DOHH2 (cell line): ENCODE measurements around the gene TMPRSS9.

Experiments
- H3F3A ChIP-seq: fragments of 200-600 bp; sonication (generic), shearing (Covaris generic); 2 replicates; pipeline ENCODE4 v1.6.0; 2016; ENCODE audit warnings: antibody characterized with exemption, mild to moderate bottlenecking; ENCODE audit not compliant: control insufficient read depth, insufficient read depth
- H3K27ac ChIP-seq: fragments of 200-600 bp; sonication (generic); 2 replicates; pipeline ENCODE4 v1.5.1; 2014; ENCODE audit warnings: low read depth, mild to moderate bottlenecking, low read length, moderate library complexity
- H3K27me3 ChIP-seq: fragments of 200-600 bp; sonication (generic); 2 replicates; pipeline ENCODE4 v1.6.1; 2014; ENCODE audit warnings: mild to moderate bottlenecking, low read length, mixed read lengths; ENCODE audit not compliant: control insufficient read depth
- H3K36me3 ChIP-seq: fragments of 200-600 bp; sonication (generic); 2 replicates; pipeline ENCODE4 v1.6.1; 2014; ENCODE audit warnings: mild to moderate bottlenecking, low read length, moderate library complexity, mixed read lengths; ENCODE audit not compliant: control insufficient read depth
- H3K4me1 ChIP-seq: fragments of 200-600 bp; sonication (generic); 2 replicates; pipeline ENCODE4 v1.6.1; 2014; ENCODE audit warnings: mild to moderate bottlenecking, low read length, mixed read lengths; ENCODE audit not compliant: control insufficient read depth
- H3K4me2 ChIP-seq: fragments of 200-600 bp; sonication (generic); 2 replicates; pipeline ENCODE4 v1.6.0; 2014; ENCODE audit warnings: mild to moderate bottlenecking, low read length, moderate library complexity
- H3K4me3 ChIP-seq: fragments of 200-600 bp; sonication (generic); 2 replicates; pipeline ENCODE4 v1.5.1; 2014; ENCODE audit warnings: mild to moderate bottlenecking, low read length, mixed read lengths
- H3K79me2 ChIP-seq: fragments of 200-600 bp; sonication (generic); 2 replicates; pipeline ENCODE4 v1.6.1; 2014; ENCODE audit warnings: mild to moderate bottlenecking, low read length, mixed read lengths; ENCODE audit not compliant: control insufficient read depth
- H3K9me2 ChIP-seq: fragments of 200-600 bp; sonication (generic); replicated peaks from 2 replicates; pipeline ENCODE4 v1.6.1; 2014; ENCODE audit warnings: mild to moderate bottlenecking, low read length, mixed read lengths; ENCODE audit not compliant: control insufficient read depth
- H3K9me3 ChIP-seq: fragments of 200-600 bp; sonication (generic); 2 replicates; pipeline ENCODE4 v1.6.1; 2014; ENCODE audit warnings: antibody characterized with exemption, low read length, mixed read lengths; ENCODE audit not compliant: control insufficient read depth, insufficient read depth
- H4K20me1 ChIP-seq: fragments of 200-600 bp; sonication (generic); 2 replicates; pipeline ENCODE4 v1.6.0; 2014; ENCODE audit warnings: low read depth, mild to moderate bottlenecking, antibody characterized with exemption, low read length, moderate library complexity; ENCODE audit not compliant: control insufficient read depth, insufficient read depth
- EZH2phosphoT487 ChIP-seq: fragments of 200-600 bp; sonication (generic); IDR thresholded peaks from 2 replicates; pipeline ENCODE4 v1.6.1; 2017; ENCODE audit warnings: borderline replicate concordance, mild to moderate bottlenecking, antibody characterized with exemption, low read length, moderate library complexity, mixed read lengths
- TF ChIP-seq, protein P1 (sequence below): fragments of 200-600 bp; sonication (generic); IDR thresholded peaks from one replicate; pipeline ENCODE4 v1.5.1; 2014; ENCODE audit warnings: antibody characterized with exemption, mild to moderate bottlenecking, low read depth, low read length; ENCODE audit not compliant: poor library complexity, severe bottlenecking

TMPRSS9 gene

DNA sequence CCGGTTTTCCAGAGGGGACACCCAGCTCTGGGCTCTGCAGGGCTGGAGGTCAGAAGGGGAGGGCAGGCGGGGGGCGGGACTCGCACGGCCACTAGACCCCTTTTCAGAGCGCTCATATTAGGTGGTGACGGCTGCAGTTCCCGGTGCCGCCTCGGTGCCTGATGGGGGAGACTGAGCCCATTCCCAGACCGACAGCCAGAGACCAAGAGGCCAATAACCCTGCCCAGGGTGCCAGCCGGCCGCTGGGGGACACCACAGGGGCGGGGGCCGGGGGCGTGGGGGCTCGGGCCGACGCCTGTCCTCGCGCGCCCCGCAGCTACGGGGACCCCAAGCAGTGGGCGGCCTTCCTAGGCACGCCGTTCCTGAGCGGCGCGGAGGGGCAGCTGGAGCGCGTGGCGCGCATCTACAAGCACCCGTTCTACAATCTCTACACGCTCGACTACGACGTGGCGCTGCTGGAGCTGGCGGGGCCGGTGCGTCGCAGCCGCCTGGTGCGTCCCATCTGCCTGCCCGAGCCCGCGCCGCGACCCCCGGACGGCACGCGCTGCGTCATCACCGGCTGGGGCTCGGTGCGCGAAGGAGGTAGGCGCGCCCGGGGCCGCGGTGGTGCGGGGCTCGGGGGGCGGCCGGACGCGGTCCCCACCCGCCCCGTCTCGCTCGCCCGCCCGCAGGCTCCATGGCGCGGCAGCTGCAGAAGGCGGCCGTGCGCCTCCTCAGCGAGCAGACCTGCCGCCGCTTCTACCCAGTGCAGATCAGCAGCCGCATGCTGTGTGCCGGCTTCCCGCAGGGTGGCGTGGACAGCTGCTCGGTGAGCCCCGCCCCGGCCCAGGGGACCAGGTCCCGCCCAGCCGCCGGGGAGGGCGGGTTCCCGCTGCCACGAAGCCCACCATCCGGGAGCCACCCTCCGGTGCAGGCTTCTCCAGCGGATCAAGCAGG is 64.9 kb downstream of the TMPRSS9 start:
- H3K79me2 ChIP-seq: peaks cover 50% of the 10 kb centered on the region
- no peak overlapping the region for H3K4me3 ChIP-seq
- H3K27me3 ChIP-seq: no peaks in the 10 kb centered on the region
- no peak overlapping the region for H3K4me2 ChIP-seq
- TF ChIP-seq, protein P1, sequence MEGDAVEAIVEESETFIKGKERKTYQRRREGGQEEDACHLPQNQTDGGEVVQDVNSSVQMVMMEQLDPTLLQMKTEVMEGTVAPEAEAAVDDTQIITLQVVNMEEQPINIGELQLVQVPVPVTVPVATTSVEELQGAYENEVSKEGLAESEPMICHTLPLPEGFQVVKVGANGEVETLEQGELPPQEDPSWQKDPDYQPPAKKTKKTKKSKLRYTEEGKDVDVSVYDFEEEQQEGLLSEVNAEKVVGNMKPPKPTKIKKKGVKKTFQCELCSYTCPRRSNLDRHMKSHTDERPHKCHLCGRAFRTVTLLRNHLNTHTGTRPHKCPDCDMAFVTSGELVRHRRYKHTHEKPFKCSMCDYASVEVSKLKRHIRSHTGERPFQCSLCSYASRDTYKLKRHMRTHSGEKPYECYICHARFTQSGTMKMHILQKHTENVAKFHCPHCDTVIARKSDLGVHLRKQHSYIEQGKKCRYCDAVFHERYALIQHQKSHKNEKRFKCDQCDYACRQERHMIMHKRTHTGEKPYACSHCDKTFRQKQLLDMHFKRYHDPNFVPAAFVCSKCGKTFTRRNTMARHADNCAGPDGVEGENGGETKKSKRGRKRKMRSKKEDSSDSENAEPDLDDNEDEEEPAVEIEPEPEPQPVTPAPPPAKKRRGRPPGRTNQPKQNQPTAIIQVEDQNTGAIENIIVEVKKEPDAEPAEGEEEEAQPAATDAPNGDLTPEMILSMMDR: no peak
- TF ChIP-seq EZH2phosphoT487: no peak
- H3K9me2 ChIP-seq: no peaks in the 10 kb centered on the region
- H3K27ac ChIP-seq: no peak overlapping the region
- peaks cover 42% of the 10 kb centered on the region for H3K36me3 ChIP-seq
- H3F3A ChIP-seq: peaks cover 10% of the 10 kb centered on the region
- H3K4me1 ChIP-seq: peaks cover 17% of the 10 kb centered on the region
- H4K20me1 ChIP-seq: no peaks in the 10 kb centered on the region
- peaks cover under 1% of the 10 kb centered on the region; the same call in 1 of the 2 replicates for H3K9me3 ChIP-seq

DNA sequence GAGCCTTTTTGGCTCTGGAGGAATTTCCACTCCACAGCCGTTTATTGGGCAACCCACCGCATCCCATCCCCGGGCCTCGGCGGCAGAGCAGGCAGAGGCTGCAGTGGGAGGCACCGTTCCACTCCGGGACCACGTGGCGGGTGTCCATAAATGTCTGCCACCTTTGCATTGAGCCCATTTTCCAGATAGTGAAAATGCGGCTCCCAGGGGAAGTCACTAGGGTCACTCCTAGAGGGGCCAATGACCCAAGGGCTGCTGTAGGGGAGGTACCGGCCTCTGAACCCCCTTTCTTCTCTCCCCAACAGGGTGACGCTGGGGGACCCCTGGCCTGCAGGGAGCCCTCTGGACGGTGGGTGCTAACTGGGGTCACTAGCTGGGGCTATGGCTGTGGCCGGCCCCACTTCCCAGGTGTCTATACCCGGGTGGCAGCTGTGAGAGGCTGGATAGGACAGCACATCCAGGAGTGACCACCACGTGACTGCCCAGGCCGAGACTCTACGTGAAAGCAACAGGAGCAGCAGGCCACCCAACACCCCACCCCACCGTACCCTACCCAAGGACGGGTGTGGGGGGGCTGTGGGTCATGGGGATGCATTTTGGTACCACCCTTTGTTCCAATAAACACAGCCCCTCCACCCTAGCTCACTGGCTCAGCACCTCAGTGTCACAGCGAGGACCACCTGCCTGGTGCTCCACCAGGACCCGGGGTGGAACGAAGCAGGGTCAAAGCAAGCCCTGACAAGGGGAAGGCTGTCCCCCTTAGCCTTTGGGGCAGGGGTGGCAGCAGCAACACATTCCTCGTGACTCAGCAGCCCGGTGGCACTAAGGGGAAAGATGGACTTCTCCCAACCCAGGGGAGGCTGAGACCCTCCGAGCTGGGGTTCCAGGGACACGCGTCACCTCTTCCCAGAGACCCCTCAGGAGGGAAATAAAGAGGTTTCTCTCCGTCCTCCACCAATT is 65.8 kb downstream of the TMPRSS9 start:
- H3K27ac ChIP-seq: no peak overlapping the region
- peaks cover 17% of the 10 kb centered on the region for H3K4me1 ChIP-seq
- no peaks in the 10 kb centered on the region for H4K20me1 ChIP-seq
- H3F3A ChIP-seq: peaks cover 10% of the 10 kb centered on the region
- H3K9me3 ChIP-seq: no peaks in the 10 kb centered on the region
- no peaks in the 10 kb centered on the region for H3K9me2 ChIP-seq
- H3K4me2 ChIP-seq: peak overlapping the region; percentile 81
- no peak for TF ChIP-seq EZH2phosphoT487
- TF ChIP-seq, protein P1: no peak
- peak overlapping the region; percentile 96 for H3K4me3 ChIP-seq
- peaks cover 50% of the 10 kb centered on the region for H3K79me2 ChIP-seq
- H3K36me3 ChIP-seq: peaks cover 51% of the 10 kb centered on the region
- no peaks in the 10 kb centered on the region for H3K27me3 ChIP-seq

DNA sequence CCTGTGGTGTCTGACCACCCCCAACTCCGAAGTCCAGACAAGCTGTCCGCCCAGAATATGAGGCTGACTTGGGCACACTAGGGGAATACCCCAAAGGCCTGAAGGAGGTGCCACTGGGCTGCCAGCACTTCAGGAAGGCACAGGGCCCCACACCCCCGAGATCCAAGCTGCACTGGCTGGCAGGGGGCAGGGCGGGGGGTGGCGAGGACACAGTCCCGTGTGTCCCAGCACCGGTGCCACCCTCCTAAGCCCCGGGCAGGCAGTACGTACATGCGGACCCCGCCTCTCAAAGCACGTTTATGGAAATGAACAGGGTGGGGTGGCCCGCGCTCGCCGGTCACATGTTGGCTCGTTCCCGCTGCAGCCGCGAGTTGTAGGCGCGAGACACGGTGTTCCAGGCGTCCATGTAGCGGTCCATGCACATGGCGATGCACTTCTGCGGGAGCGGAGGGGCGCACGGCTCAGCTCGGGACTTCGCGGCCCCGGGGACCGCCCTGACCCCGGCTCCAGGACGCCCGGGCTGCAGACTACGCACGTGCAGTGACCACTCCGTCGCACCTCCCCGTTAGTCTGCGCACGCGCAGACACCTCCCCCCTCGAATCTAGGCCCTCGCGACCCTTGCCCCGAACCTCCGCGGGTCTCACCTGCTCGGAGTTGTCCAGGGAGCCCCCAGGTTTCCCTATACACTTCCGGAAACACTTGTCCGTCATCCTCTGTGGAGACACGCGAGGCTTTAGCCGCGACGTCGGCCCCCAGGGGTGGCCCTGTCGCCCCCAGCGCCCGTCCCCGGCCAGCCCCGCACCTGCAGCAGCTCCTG is 66.8 kb downstream of the TMPRSS9 start:
- Histone ChIP-seq H3K79me2 (peaks cover 46% of the 10 kb centered on the region), H3K9me2 (no peaks in the 10 kb centered on the region), H3K27me3 (no peaks in the 10 kb centered on the region), H3K9me3 (no peaks in the 10 kb centered on the region), H3K4me1 (peaks cover 17% of the 10 kb centered on the region), H3K36me3 (peaks cover 57% of the 10 kb centered on the region), H3F3A (peaks cover 10% of the 10 kb centered on the region), H3K4me3 (peak overlapping the region; percentile 96), H3K27ac (peak overlapping the region; percentile 78), H4K20me1 (no peaks in the 10 kb centered on the region), H3K4me2 (peak overlapping the region; percentile 81)
- TF ChIP-seq EZH2phosphoT487: no peak
- TF ChIP-seq, protein P1: no peak
